Ascending aorta (tissue), 2 donors: Measurements from ENCODE around the gene BCR. TPM values are rescaled to one million over a fixed set of nuclear protein-coding genes. Genes with fewer than 3 reads are reported as not detected.
A peak's percentile ranks its signal among the peaks of the same experiment; 100 is the strongest.
"Not testable (repeated sequence)": the region's sequence is repeated elsewhere in the genome, so short reads cannot be mapped to it uniquely, and the experiment has no call there.

Source experiments
- DNase-seq, 2 donors: peaks; one replicate each; pipeline ENCODE4 v3.0.0-alpha.2; 2019; ENCODE audit warnings: low spot score in 2 of 2
- H3K27ac ChIP-seq, 2 donors: fragments of 200-600 bp; sonication (generic); one replicate each; pipeline ENCODE4 v1.5.1; 2016 to 2017; ENCODE audit warnings: mild to moderate bottlenecking in 1 of 2
- H3K27me3 ChIP-seq: fragments of 200-600 bp; sonication (generic); one replicate; pipeline ENCODE4 v1.5.1; 2017
- H3K36me3 ChIP-seq, 2 donors: fragments of 200-600 bp; sonication (generic); one replicate each; pipeline ENCODE4 v1.5.1; 2016
- H3K4me1 ChIP-seq, 2 donors: fragments of 200-600 bp; sonication (generic); one replicate each; pipeline ENCODE4 v1.5.1; 2016 to 2017; ENCODE audit warnings: mild to moderate bottlenecking in 1 of 2
- H3K4me3 ChIP-seq, 2 donors: fragments of 200-600 bp; sonication (generic); one replicate each; pipeline ENCODE4 v1.5.1; 2016 to 2017; ENCODE audit warnings: mild to moderate bottlenecking in 1 of 2
- H3K9me3 ChIP-seq, 2 donors: fragments of 200-600 bp; sonication (generic); one replicate each; pipeline ENCODE4 v1.5.1; 2016
- intact Hi-C: fragments of 100-400 bp; cut with DNase I; formaldehyde crosslinking; loops from one replicate; pipeline ENCODE4 v1.15.1; 2023
- total RNA-seq: library from RNA; depleted of rRNA; stranded (reverse); fragments of >200 nt; gene quantifications from one replicate; pipeline ENCODE4 v1.1.0, GENCODE V29; 2016
- TF ChIP-seq, protein P1 (sequence below), 3 experiments: fragments of 200-600 bp in 2 of 3; fragments of 450-650 bp in 1 of 3; sonication (generic) in 2 of 3; IDR thresholded peaks; one replicate each; pipeline ENCODE4 v1.5.1; 2016 to 2019; ENCODE audit warnings: antibody characterized with exemption in 3 of 3, mild to moderate bottlenecking in 1 of 3, moderate library complexity in 1 of 3

The BCR gene
- 216 TPM for total RNA-seq

DNA sequence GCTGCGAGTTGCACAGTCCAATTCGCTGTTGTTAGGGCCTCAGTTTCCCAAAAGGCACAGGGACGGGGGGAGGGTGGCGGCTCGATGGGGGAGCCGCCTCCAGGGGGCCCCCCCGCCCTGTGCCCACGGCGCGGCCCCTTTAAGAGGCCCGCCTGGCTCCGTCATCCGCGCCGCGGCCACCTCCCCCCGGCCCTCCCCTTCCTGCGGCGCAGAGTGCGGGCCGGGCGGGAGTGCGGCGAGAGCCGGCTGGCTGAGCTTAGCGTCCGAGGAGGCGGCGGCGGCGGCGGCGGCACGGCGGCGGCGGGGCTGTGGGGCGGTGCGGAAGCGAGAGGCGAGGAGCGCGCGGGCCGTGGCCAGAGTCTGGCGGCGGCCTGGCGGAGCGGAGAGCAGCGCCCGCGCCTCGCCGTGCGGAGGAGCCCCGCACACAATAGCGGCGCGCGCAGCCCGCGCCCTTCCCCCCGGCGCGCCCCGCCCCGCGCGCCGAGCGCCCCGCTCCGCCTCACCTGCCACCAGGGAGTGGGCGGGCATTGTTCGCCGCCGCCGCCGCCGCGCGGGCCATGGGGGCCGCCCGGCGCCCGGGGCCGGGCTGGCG, at the start of gene BCR:
Gene BCR, plus strand, starts transcription at position 209 of the 592 bp plus-strand sequence. CDS start 452 bp downstream, outside the sequence.
- intact Hi-C loops = loop anchor here (1.0 kb wide), 2 partner anchors 24 to 46 kb away; no protein-coding TSS in a partner anchor
- TF ChIP-seq, protein P1, sequence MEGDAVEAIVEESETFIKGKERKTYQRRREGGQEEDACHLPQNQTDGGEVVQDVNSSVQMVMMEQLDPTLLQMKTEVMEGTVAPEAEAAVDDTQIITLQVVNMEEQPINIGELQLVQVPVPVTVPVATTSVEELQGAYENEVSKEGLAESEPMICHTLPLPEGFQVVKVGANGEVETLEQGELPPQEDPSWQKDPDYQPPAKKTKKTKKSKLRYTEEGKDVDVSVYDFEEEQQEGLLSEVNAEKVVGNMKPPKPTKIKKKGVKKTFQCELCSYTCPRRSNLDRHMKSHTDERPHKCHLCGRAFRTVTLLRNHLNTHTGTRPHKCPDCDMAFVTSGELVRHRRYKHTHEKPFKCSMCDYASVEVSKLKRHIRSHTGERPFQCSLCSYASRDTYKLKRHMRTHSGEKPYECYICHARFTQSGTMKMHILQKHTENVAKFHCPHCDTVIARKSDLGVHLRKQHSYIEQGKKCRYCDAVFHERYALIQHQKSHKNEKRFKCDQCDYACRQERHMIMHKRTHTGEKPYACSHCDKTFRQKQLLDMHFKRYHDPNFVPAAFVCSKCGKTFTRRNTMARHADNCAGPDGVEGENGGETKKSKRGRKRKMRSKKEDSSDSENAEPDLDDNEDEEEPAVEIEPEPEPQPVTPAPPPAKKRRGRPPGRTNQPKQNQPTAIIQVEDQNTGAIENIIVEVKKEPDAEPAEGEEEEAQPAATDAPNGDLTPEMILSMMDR (IDR thresholded peaks at IDR 0.05) = peak in 2 of 3 experiments; percentile 2 to 10
- DNase-seq = peak in 1 of 2 donors; percentile 86

DNA sequence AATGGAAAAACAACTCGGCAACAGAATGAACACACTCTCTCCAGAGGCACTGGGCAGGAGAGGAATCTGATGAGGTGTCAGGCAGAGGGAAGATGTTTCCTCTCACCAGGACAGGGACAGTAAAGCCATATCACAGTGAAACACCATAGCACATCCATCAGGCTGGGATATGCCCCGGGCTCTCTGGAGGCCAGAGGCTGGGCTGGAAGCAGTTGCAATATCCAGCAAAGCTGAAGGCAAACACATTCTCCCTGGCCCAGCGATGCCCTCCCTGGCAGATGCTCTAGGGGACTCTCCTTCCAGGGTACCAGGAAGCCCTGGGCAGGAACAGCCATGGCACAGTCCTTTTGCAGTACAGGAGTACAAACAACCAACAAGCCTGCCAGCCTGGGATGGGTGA, 49.6 kb upstream of the BCR start:
- H3K27me3 ChIP-seq = no peaks in the 10 kb centered on the region
- H3K36me3 ChIP-seq = no peaks in the 10 kb centered on the region
- no peaks in the 10 kb centered on the region for H3K9me3 ChIP-seq
- intact Hi-C loops = no loop called here
- no peaks in the 10 kb centered on the region for H3K4me1 ChIP-seq
- TF ChIP-seq, protein P1 (IDR thresholded peaks at IDR 0.05) = no peak
- DNase-seq = no peak
- H3K27ac ChIP-seq = no peak overlapping the region
- H3K4me3 ChIP-seq = no peak overlapping the region

More for the DNA sequence above, at the start of gene BCR:
- no peaks in the 10 kb centered on the region for H3K27me3 ChIP-seq
- H3K4me3 ChIP-seq = peak within 1 kb of the TSS; percentile 61 to 95
- no peaks in the 10 kb centered on the region for H3K9me3 ChIP-seq
- peaks cover 0 to 10% of the 10 kb centered on the region in 2 donors for H3K36me3 ChIP-seq
- H3K4me1 ChIP-seq = peaks cover 14 to 30% of the 10 kb centered on the region in 2 donors
- H3K27ac ChIP-seq = peak within 1 kb of the TSS; percentile 80 to 90

DNA sequence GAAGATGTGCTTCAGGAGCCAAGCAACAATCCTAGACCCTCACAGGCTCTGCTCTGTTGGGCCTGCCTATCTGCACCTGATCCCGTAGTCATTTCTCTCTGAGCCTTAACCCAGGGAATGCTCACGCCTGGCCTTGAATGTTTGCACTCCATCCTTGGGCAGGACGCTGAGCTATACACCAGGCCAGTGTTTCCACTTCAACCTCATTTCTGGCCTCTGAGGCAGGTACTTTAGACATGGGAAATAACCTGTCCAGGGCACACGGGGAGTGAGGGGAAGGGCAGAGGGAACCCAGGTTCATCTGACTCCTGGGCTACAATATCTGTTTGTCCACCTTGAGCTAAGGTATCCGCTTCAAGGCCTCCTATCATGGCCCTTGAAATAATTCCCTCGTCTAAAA, 48.4 kb upstream of the BCR start:
- no peak overlapping the region for H3K4me3 ChIP-seq
- H3K27me3 ChIP-seq = no peaks in the 10 kb centered on the region
- intact Hi-C loops = no loop called here
- no peak for DNase-seq
- no peaks in the 10 kb centered on the region for H3K9me3 ChIP-seq
- H3K4me1 ChIP-seq = no peaks in the 10 kb centered on the region
- H3K36me3 ChIP-seq = no peaks in the 10 kb centered on the region
- H3K27ac ChIP-seq = no peak overlapping the region
- TF ChIP-seq, protein P1 (IDR thresholded peaks at IDR 0.05) = no peak

DNA sequence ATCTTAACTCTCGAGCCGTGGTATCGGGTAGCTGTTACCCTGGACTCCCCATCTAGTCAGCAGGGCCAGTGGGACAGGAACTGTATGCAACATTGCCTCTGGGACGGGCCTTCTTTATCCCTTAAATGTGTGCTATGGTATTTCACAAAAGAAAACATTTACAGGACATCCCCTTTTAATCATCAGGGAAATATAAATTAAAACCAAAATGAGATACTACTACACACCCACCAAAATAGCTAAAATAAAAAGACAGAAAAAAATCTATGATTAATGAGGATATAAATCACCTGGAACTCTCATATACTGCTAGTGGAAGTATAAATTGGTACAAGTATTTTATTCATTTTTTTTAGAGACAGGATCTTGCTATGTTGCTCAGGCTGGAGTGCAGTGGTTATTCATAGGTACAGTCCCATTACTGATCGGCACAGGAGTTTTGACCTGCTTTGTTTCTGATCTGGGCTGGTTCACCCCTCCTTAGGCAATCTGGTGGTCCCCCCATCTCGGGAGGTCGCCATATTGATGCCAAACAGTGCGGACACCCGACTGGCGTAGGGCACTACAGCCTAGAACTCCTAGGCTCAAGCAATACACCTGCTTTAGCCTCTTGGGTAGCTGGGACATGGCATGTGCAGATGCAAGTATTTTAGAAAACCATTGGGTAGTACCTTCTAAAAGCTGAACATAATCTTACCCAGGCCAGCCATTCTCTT, 47.8 kb upstream of the BCR start:
- H3K9me3 ChIP-seq = no peaks in the 10 kb centered on the region
- no peaks in the 10 kb centered on the region for H3K27me3 ChIP-seq
- no peaks in the 10 kb centered on the region for H3K4me1 ChIP-seq
- TF ChIP-seq, protein P1 (IDR thresholded peaks at IDR 0.05) = no peak
- no peak overlapping the region for H3K27ac ChIP-seq
- intact Hi-C loops = no loop called here
- no peak for DNase-seq
- H3K4me3 ChIP-seq = no peak overlapping the region
- no peaks in the 10 kb centered on the region for H3K36me3 ChIP-seq

DNA sequence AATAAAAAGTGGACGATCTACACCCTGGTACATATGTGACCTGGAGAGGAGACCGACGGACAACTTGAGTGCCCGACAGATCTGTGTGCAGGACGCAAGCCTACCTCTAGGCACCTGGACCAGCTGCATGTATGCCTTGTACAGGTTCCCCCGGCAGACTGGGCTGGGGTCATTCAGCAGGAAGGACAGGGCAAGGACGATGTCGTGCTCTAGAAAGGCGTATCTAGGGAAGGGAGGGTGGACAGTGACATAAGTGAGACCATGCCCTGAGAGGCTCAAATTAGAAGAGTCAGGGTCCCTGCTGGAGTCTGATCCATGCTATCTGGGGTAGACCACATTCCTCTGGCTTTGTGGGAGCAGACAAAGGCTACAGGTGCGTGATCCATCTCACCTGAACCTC, 46.4 kb upstream of the BCR start:
- intact Hi-C loops = no loop called here
- no peak overlapping the region for H3K27ac ChIP-seq
- H3K9me3 ChIP-seq = no peaks in the 10 kb centered on the region
- no peaks in the 10 kb centered on the region for H3K36me3 ChIP-seq
- TF ChIP-seq, protein P1 (IDR thresholded peaks at IDR 0.05) = no peak
- no peaks in the 10 kb centered on the region for H3K4me1 ChIP-seq
- DNase-seq = no peak
- no peak overlapping the region for H3K4me3 ChIP-seq
- H3K27me3 ChIP-seq = no peaks in the 10 kb centered on the region

DNA sequence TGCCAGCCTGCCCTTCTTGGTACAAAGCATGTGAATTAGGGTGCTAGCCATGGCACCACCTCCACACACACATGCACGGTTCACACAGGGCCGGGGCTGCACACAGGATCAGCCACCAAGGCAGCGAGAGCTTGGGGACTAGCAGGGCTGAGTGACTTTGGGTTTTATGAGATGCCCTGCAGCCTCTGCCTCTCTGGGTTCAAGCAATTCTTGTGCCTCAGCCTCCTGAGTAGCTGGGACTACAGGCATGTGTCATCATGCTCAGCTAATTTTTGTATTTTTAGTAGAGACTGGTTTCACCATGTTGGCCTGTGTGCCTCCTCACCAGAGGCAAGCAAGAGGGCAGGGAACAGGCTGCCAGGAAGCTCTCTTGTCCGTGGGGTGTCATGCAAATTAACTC, 43.3 kb upstream of the BCR start:
- H3K4me1 ChIP-seq, intact Hi-C loops: not testable (repeated sequence)

More for the DNA sequence above, 43.3 kb upstream of the BCR start:
- not testable (repeated sequence) for H3K27me3 ChIP-seq, H3K4me3 ChIP-seq, H3K36me3 ChIP-seq, H3K9me3 ChIP-seq, DNase-seq, H3K27ac ChIP-seq
